ENCODE measurements around the gene MRPS17.

Gene MRPS17

GRCh38 chr7:55970978-55971377 lies 19.3 kb downstream of the MRPS17 start:
- no peak for DNase-seq (ENCODE audit: low read depth, low spot score)

- no peak for DNase-seq (ENCODE audit: low read depth, low spot score)
Measured at GRCh38 chr7:55973747-55974250, 22.1 kb downstream of the MRPS17 start.

- no peak for DNase-seq (ENCODE audit: low read depth, low spot score)
Measured at GRCh38 chr7:55975988-55976633, 24.4 kb downstream of the MRPS17 start.

- no peak for DNase-seq (ENCODE audit: low read depth, low spot score)
Measured at GRCh38 chr7:55977831-55978230, 26.2 kb downstream of the MRPS17 start.

GRCh38 chr7:55980266-55980665 lies 28.6 kb downstream of the MRPS17 start:
- DNase-seq (ENCODE audit: low read depth, low spot score), result no peak

- no peak for DNase-seq (ENCODE audit: low read depth, low spot score)
Measured at GRCh38 chr7:55983537-55983936, 31.9 kb downstream of the MRPS17 start.

GRCh38 chr7:55992346-55992745 lies 40.7 kb downstream of the MRPS17 start:
- no peak for DNase-seq (ENCODE audit: low read depth, low spot score)

- no peak for DNase-seq (ENCODE audit: low read depth, low spot score)
Measured at GRCh38 chr7:55996856-55997500, 45.3 kb downstream of the MRPS17 start.

- DNase-seq (ENCODE audit: low read depth, low spot score), result no peak
Measured at GRCh38 chr7:56003749-56004148, 52.1 kb downstream of the MRPS17 start.
